Fibroblast of upper back skin (primary cell): Measurements from ENCODE around the gene GMDS.

Experiments used
- DNase-seq: peaks from one replicate; pipeline ENCODE4 v3.0.0-alpha.2; 2013

The GMDS gene

DNA sequence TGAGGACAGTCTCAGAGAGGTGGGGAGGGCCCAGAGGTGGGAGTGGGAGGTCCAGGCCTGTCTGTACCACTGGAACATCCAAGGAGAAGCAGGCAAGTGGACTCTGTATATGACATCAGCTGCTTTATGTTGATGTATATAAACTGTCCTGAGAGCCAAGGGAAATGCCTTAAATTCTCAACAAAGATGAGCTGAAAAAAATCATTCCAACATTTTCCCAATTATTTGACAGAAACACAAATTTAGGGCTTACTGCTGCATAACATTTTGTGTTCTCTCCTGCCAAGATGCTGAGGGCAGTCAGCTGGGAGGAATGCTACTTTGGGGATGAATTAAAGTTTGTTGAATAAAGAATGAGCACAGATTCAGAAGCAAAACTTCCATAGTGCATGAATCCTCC, 582.9 kb downstream of the GMDS start:
- peak; percentile 69 for DNase-seq

DNA sequence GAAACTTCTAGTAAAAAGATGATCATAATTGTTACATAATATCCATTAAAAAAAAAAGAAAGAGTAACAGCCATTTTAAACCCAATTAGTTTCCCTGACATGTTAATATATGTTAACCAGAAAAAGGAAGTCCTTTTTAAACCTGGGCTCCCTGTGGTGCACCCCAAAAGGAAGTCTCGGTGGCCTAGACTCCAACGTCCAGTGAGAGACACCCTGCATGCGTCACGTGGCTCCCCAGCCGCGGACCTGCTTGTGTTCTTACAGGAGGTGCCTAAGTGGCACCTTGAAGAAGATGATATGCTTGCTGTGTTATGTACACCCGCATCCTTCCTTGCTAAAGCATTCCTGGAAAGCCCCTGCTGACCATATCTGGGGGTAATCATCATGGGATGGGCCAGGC, 585.6 kb downstream of the GMDS start:
- DNase-seq, result no peak

DNA sequence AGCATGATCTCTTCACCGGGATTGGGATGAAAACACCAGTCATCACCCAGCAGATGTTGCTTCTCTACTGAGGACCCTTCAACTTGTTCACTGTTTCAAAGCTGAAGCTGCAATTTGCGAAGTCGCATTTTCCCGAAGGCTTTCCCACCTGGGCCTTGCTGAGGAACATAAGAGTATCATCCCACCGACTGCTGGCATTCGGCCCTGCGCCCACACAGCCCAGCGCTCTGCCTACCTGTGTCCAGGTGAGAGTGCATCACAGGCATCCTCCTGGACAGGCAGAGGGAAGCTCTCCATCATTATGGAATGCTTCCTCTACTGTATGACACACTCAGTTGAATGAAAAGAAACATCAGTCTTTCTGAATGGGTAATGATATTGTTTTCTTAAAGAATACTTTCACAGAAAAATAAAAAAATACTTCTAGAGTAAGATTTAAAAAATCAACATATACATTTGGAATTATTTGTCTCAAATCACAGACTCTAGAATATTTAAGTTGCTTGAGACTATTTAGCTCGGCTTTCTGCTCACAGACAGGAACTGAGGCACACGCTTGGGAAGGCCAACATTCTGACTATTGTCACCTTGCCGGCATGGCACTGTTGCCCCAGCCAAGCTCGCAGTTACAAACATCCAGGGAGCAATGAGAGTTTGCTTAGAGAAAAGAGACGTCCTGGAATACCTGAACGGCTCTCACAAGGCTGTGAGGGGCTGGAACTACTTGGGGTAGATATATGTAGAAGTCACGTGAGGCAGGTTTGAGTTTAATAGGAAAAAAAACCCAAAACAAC, 587.0 kb downstream of the GMDS start:
- no peak for DNase-seq

DNA sequence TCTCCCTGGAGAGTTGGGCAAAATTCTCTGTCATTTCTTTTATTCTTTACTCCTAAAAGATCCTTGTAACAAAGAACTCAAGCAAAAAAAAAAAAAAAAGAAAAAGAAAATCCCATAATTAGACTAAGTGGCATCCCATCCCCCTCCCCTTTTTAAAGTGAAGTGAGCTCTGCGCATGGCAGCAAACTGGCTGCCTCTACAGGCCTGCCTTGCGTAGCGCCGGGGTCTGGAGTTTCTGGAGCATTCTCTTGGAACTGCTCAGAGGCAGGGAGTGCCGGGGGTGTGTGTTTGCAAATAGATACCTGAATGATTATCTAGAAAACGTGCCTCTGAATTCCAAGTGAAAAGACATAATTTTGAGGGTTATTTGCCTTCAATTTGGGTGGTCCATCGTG, 587.6 kb downstream of the GMDS start:
- DNase-seq, result no peak

DNA sequence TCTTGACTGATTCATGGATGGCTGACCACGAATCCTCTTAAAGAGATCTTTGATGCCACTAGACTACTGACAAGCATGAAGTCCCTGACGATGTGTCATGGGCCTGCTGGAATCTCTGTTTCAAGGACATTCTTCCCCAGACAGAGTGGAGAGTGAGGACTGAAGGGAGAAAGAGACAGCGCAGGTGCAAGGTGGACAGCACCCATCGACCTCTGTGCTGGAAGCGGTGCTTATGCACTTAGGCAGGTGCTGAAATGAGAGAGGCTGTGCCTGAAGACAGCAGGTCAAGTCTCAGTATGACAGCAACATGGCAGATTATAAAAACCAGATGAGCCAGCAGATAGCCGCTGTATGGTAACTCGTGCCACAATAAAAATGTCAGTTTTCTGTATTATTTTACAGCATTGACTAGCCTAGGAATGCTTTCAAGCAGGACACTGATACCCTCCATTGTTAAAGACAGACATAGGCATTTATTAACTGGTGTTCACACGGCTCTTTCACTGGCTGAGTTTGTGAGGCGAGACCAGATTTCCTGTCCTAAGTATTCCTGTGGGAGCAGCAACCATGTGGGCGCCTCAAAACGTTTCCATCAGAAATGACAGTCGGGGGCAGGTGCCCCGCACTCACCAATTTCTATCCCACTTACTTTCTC, 588.2 kb downstream of the GMDS start:
- DNase-seq, result no peak

DNA sequence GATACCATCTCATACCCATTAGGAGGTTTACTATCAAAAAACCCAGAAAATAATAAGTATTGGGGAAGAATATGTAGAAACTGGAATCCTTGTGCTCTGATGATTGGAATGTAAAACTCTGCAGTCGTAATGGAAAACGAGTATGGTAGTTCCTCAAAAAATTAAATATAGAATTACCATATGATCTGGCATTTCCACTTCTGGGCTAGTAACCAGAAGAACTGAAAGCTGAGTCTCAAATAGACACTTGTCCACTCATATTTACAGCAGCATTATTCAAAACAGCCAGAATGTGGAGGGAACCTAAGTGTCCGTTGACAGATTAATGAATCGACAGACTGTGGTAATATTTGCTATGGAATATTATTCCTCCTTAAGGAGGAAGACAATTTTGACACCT, 591.4 kb downstream of the GMDS start:
- no peak for DNase-seq

DNA sequence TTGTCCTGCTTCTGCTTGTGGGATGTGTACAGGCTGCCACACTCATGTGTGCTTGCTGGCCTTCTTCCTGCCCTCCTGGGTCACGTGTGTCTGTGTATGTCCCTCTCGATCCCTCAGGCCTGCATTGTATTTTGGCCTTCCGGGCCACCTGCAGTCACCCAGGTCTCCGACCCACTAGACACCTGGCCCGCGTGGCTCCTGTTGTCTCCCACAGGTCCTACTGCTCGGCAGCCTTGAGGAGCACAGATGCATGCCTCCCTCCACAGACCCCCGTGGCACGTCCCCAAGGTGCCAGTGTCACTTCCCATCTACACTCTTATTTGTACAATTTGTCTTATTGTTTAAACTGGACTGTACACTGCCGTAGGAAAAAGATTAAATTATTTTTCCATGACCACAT, 592.6 kb downstream of the GMDS start:
- no peak for DNase-seq

DNA sequence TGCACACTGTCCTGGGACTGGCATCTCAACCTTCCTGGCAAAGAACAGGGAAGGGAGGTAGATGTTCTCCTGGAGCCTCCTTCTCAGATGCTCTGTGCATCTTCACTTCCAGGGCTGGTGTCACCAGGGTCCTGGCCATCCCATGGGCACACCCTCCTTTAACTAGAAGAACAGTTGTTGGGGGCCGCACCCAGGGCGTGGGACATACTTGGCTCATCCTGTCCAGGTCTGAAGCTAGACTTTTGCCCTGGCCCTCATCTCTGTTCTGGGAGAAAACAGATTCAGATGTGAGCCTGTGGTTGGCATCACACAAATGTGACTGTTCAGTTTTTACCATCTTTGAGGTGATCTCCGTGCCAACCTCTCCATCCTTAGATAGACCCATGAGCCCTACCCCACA, 594.0 kb downstream of the GMDS start:
- DNase-seq, result no peak

DNA sequence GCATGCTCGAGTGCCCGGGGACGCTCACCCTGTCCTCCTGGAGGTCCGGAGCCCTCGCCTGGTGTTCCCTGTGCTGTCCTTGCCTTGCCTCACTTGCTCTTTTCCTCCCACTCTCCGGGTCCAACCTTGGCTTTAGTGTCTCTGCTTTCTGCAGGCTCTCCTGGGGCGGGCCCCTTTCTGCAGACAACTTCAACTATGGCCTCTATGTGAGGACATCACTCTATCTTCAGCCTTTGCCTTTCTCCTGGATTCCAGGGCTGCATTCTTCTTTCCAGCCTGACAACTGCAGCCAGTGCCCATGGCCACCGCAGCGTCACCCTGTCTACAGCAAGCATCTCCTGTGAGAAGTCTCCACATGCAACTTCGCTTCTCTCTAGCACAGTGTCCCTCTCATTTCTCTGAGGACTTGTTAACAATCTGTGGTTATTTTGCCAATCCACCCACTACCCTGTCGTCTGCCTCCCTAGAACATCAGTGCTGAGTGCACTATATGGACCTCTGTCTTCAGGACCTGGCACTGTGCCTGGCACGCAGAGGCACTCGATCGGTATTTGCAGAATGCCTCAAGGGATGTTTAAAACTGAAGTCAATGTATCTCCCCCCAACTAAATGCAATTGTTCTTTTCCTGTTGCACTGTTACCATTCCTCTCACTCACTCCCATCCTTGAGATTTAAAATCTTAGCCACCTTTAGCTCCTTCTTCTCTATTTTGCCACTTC, 599.8 kb downstream of the GMDS start:
- DNase-seq, result peak; percentile 44

DNA sequence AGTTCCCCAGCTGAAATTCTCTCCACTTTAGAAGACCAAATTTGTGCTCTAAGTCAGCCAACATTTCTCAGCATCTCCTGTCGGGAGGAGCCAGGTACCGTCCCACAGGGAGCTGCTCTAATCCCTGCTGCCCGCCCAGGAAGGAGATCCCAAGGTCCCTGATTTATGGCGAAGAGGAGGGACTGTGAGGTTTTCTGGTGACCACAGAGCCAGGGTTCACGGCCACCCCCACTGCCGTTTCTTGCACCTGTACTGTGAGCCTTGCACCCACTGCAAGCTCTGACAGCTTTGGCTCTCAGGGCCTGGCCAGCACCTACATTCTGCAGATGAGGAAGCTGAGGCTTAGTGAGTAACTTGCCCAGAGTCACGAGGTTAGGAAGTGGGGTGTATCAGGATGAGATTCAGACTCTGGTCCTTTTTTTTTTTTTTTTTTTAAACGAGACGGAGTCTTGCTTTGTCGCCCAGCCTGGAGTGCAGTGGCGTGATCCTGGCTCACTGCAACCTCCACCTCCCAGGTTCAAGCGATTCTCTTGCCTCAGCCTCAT, 600.8 kb downstream of the GMDS start:
- no peak for DNase-seq

DNA sequence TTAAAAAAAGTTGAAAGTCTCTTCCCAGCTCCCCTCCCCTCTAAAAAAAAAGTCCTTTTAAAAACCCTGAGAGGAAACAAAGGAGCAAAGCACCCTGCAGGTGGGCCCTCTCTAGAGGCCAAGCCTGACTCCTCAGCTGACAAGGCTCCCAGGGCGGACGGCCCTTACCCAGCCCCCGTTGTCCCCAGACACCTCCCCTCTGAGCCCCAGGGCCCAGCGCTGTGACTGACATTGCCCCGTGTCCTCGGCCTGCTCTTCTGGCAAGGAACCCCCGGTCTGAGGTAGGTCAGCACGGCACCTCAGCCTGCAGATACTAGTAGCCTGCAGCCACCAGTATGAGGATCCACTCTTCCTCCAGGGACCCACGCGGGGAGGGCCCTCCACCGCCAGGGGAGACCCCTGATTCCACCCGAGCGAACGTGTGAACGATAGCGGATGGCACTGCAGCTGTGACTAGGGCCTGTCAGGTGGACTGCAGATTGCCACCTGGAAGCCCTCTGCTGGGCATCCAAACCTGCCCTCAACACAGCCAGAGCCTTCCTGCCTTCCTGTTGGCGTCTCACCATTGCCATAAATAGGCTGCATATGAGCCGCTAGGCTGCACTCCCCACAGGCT, 601.5 kb downstream of the GMDS start:
- DNase-seq, result no peak

DNA sequence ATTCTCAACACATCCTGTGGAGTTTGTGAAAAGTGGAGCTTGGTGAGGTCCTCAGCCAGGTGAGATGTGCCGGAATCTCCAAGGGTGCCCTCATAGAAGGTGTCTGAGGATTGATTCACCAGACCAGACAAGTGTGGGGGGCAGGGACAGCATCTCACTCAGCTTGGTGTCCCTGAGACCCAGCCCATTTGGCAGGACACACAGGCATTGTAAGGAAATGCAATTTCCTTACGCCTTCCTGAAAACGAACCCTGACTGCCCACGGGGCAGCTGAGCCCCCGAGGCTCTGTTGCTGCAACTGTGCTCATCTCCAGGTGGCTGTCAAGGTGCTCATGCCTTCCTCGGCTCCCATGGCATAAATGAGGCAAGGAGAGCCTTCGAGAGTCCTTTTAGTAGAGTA, 602.3 kb downstream of the GMDS start:
- DNase-seq, result no peak

DNA sequence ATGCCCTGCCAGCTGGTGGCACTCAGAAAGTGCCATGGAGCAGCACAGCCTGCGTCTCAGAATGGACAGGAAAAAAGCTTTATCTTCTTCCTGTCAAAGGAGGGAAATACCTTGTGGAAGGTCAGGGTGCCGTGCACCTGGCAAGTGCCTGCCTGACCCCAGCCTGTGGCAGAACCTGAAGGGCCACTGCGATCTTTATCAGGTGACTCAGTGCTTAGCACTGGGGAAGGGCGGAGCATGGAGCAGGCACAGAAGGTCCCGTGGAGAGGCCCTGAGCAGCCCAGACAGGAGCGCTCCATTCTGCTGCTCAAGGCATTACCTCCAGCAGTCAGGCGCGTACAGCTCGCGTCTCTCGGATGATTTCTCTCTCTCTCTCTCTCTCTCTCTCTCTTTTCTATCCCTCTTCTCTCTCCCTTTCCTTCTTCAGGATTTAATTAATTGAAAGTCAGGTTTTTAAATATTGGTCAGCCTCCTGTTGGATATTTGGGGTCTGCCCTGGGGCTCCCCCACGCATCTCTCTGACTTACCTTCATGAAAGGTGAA, 604.0 kb downstream of the GMDS start:
- DNase-seq, result no peak

DNA sequence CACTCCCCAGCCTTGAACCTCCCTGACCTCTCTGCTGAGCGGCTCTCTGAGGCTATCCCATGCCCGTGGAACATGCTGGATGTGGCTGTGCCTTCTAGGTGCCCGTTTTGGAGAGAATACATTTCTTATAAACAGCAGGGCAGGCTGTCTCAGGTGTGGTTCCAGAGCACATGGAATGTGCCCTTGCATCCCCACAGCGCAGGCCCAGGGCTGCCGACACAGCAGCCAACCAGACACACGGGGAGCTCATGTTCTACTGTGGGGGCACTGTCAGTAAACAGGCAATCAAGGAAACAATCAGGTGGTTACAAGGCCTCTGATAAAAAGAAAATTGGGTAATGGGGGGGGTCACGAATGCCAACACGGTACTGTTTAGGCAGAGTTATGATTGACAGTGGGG, 604.9 kb downstream of the GMDS start:
- DNase-seq, result no peak

DNA sequence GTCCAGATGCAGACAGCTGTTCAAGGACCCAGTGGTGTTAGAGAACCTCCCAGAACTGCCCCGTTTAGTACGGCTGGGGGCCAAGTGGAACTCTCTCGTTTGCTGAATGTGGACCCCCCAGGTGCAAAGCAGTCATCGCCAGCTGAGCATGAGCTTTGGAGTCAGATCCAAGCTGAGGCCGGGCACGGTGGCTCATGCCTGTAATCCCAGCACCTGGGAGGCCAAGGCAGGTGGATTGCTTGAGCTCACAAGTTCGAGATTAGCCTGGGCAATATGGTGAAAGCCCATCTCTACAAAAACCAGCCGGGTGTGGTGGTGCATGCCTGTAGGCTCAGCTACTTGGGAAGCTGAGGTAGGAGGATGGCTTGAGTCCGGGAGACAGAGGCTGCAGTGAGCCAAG, 606.0 kb downstream of the GMDS start:
- no peak for DNase-seq

DNA sequence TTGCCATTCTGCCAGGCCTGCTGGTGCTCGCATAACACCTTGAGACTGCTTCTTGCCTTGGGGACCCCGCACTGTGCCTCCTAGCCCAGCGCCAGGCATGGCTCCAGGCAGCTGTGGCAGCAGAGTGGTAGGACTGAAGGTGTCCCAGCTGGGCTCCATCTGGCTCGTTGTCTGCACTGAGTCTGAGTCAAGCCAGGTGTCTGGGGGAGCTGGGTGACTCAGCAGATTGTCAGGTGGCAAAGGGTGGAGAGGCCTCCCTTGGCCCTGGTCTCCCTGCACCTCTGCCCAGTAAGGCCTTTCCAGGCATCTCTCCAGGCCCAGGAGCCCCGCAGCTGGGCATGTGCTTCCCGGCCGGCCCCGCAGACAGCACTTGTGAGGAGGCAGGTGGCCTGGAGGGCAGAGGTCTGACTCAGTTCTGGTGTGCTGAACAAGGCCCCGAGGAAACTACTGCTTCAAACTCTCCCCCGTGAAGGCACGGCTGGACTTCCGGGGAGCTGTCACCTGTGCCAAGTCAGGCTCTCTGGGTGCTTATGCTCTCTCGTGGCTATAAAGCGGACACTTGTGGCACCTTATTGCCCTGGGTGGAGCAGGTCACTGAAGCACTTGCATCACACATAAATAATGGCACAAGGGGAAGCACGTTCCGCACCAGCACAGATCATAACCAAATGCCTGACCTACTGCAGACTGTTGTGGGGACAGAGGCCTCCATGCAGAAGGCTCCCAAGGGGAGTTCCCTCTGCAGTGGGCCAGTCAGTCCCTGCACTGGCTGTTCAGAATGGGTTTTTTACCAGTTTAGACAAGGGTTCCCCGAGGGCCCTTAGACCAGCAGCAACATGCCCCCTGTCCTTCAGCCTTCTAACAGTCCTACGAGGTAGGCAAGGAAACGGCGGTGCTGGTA, 608.2 kb downstream of the GMDS start:
- no peak for DNase-seq

DNA sequence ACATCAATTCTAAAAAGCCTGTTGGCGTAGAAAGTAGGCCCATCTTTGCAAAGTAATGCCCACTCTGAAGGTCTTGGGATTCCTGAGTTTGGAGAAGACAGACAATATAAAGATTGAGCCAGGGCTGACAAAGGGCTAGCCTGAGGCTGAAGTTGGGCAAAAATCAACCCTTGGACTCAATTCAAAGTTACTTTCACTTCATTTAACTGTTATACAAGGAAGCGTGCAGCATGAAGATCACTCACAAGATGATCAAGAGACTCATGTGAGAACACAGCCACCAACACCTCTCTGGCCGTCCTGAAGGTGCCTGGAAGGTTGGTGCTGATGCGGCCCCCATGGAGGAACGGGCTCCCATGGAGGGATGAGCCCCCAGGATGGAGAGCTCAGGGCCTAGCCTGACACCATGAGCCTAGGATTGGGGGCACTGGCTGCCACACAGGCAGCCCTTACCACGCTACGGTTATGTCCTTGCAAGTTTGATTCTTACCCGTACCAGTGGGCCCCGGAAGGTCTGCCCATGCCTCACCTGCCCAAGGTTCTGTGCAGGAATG, 609.1 kb downstream of the GMDS start:
- DNase-seq, result no peak

DNA sequence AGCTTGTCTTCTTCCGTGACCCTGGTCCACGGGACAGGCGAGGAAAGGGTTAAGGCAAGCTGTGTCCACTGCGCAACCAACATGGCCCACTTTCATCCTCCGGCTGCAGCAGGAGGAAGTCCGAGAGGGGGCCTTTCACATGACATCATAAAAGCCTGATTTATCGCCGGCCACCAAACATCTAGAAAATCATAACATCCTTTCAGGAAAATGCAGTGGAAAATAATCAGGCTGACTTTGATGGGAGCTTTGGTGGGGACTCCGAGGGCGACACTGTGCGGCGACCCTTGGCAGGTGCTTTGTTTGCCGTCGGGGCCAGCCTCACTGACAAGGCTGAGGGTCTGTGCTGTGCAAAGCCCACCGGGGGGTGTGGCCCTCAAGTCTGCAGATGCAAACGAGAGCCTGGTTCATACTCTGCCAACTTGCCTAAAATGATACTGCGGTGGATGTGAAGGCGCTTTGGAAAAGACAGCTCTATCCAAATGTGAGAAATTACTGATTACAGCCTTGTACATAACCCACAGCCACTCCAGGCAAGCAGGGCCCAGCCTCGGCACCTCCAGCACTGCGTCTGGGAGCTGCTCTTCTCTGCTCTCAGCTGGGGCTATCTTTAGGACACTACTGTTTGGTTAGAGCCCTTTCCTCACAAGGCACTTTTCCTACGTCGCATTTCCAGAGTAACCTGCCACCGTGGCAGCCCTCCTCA, 609.9 kb downstream of the GMDS start:
- DNase-seq, result no peak

DNA sequence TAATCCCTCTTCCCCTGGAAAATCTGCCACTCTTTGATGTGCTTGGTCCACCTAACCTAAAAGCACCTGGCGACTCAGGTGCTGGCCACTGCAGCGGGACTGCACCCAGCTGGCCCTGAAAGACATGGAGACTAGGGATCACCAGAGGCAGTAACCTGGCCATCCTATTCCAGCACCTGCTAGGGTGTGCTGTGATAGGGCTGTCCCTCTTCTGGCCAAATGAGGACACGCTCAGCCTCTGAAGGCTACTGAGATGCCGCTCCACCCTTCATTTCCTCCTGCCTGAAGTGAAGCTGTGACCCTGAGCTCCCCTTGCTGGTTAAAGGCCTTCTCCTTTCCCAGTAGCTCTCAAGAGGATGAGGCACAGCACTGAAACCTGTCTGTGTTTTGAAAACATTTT, 611.3 kb downstream of the GMDS start:
- DNase-seq, result no peak

DNA sequence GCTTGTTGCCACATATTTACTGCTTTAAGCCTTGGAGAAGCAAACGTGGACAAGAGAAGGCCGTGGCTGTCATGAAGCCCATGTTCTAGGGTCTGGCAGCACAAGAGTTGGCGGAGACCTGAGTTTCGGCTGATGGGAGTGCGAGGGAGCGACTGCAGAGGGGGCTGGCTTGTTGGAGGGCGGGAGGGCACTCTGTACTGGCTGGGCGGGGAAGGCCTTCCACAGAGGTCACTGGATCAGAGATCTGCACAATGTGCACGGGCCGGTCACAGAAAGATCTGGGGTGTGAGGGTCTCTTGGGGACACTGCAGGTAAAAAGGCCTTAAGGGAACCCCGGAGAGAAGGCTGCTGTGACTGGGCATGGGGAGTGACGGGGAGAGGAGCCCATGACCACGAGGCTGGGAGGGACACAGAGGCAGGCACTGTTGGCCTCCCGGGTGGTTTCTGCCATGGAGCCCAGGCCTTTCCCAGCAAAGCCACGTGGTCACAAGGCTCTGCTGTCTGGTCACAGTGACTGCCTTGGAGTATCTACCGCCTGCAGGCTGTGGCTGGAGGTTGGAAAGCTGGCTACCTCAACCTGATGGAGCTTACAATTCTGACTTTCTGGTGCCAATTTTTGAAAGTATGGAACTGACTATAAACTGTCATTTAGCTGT, 611.9 kb downstream of the GMDS start:
- DNase-seq, result no peak
